Fibroblast of skin of left biceps (primary cell): ENCODE measurements around the gene ABTB2.
"Not testable (repeated sequence)": the region's sequence is repeated elsewhere in the genome, so short reads cannot be mapped to it uniquely, and the experiment has no call there.

Experiments used
- DNase-seq, 2 experiments: peaks; one replicate each; pipeline ENCODE4 v3.0.0-alpha.2; 2013; ENCODE audit warnings: low read depth in 2 of 2

The ABTB2 gene

GRCh38 chr11:34190192-34191139 lies 167.3 kb downstream of the ABTB2 start:
- no peak for DNase-seq

- no peak for DNase-seq
Measured at GRCh38 chr11:34189191-34189590, 168.6 kb downstream of the ABTB2 start.

GRCh38 chr11:34188181-34188580 lies 169.6 kb downstream of the ABTB2 start:
- DNase-seq, result no peak

DNA sequence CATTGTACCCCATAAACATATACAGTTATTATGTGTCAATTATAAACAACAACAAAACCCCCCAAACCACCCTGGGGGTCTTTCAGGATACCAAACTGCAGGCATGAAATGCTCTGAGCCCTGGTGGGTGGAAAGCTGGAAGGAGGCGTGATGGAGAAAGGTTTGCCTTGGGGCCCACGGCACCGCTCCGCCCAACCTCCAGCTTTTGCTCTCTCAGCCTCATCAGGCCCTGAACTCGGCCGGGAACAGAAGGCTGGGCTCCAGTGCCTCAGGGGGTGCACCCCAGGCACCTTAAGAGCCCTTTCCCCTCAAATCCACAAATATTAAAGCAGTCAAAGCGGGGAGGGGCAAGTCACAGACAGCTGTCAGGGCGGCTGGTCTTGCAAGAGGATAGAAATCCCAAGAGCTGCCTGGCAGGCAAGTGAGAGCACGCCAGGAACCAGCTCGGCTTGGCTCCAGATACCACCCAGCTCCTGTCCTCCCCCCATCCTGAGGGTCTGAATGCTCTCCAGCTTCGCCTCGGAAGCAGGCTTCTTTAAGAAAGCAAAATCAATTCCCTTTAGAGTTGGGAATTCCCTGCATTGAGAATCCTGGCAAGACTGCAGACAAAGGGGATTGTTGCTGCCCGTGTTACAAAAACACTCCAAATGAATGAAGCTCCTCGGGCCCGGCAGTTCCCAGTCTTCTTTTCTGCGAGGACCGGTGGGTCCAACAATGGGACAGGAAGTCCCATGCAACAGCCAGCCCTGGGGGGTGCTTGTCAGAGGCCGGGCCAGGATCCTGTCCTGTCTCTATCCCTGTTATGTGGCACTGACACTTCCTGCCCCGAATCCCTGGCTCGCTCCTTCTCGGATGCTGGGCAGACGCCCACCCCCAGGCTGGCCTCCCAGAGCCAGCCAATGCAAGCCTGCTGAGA lies 171.6 kb downstream of the ABTB2 start:
- DNase-seq, result no peak

GRCh38 chr11:34184505-34185015 lies 173.2 kb downstream of the ABTB2 start:
- no peak for DNase-seq

DNA sequence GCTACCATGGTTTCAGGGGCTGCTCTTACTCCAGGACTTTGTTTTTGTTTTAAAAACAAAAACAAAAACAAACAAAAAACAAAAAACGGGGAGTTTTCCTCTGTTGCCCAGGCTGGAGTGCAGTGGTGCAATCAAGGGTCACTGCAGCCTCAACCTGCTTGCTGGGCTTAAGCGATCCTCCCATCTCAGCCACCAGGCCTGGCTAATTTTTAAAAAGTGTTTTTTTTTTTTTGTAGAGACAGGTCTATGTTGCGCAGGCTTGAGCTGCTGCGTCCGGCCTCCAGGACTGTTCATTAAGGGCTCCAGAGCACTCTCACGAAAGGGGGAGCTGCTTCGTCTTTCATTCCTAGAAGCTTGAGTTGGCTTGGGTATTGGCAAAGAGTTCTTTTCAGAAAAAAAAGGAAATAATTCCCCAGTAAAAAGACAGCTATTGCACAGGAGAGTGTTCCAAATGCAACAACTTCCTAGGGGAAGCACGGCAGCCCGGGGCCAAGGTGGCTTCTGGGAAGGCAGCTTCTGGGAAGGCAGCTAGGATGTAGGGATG lies 173.9 kb downstream of the ABTB2 start:
- DNase-seq, result no peak

- no peak for DNase-seq
Measured at GRCh38 chr11:34182921-34183685, 174.7 kb downstream of the ABTB2 start.

GRCh38 chr11:34182425-34182824 lies 175.4 kb downstream of the ABTB2 start:
- no peak for DNase-seq

DNA sequence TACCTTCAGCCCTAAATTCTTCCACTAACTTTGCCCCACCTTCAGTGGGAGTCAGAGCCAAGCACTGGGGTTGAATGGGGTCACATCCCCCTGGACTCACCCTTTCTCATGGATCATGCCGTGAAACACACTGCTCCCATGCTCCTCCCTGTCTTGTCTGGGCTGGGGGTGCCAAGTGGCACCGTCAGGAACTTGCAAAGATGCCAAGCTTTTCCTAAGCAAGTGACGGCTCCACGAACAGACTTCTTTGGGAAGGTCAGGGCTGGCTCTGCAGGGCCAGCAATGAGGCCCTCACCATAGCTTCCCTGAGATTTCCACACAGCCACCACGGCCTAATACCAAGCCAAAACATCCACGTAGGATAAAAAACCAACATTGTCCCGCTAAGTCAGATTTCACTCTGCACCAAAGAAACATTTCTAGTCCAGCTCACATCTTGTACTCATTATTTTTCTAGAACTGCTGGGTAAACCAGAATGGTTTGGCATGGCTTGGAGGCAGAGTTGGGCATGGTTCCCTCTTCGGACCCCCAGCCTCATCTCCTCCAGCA lies 175.9 kb downstream of the ABTB2 start:
- no peak for DNase-seq

DNA sequence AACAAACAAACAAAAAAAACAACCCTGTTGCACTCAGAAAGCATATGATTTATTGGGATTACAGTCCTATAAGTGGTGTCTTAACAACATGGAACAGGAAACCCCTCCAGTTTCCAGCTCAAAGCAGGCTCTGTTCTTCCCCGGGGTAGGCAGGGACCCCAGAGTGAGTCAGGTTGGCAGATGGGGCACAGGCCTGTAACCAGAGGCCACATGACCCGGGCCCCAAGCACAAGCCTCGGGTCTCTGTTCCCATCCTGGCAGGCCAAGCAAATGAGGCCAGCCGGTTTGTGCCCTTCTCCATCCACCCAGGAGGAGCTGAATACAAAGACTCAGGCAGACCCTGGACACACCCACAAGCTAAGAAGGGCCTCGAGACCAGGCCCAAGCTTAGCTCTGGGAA lies 176.6 kb downstream of the ABTB2 start:
- no peak for DNase-seq

- not testable (repeated sequence) for DNase-seq
Measured at GRCh38 chr11:34180814-34181165, 177.0 kb downstream of the ABTB2 start.

GRCh38 chr11:34180040-34180813 lies 177.6 kb downstream of the ABTB2 start:
- no peak for DNase-seq

GRCh38 chr11:34179026-34179675 lies 178.7 kb downstream of the ABTB2 start:
- no peak for DNase-seq

- DNase-seq, result no peak
Measured at GRCh38 chr11:34178209-34178821, 179.5 kb downstream of the ABTB2 start.

- DNase-seq, result no peak
Measured at GRCh38 chr11:34176751-34177209, 181.0 kb downstream of the ABTB2 start.

GRCh38 chr11:34175284-34176019 lies 182.4 kb downstream of the ABTB2 start:
- no peak for DNase-seq

GRCh38 chr11:34174412-34175041 lies 183.3 kb downstream of the ABTB2 start:
- peak in 1 of 2 experiments; percentile 18 for DNase-seq

GRCh38 chr11:34173050-34173449 lies 184.8 kb downstream of the ABTB2 start:
- DNase-seq, result no peak
